ENCODE results near the gene IGF2BP3.
"Not testable (repeated sequence)": the region's sequence is repeated elsewhere in the genome, so short reads cannot be mapped to it uniquely, and the experiment has no call there.

Gene IGF2BP3

GRCh38 chr7:23410446-23411183 is 59.7 kb downstream of the IGF2BP3 start:
- no peaks in the 10 kb centered on the region for H3K4me1 ChIP-seq (ENCODE audit: control insufficient read depth in 5 of 5, insufficient read depth in 5 of 5, low read length in 5 of 5)
- H3K27ac ChIP-seq (ENCODE audit: low read depth, low read length) = no peak overlapping the region
- no peak overlapping the region for H3K4me3 ChIP-seq (ENCODE audit: low read depth in 1 of 5, low read length in 5 of 5)
- no peaks in the 10 kb centered on the region for H3K36me3 ChIP-seq (ENCODE audit: control insufficient read depth in 5 of 5, insufficient read depth in 5 of 5, low read length in 5 of 5)
- no peak overlapping the region for H3K9ac ChIP-seq (ENCODE audit: low read length in 5 of 5)
- no peaks in the 10 kb centered on the region for H3K27me3 ChIP-seq (ENCODE audit: control insufficient read depth in 5 of 5, insufficient read depth in 4 of 5, low read length in 5 of 5)
- no peaks in the 10 kb centered on the region for H3K9me3 ChIP-seq (ENCODE audit: control insufficient read depth in 5 of 5, low read length in 5 of 5)

GRCh38 chr7:23406564-23406963 is 63.7 kb downstream of the IGF2BP3 start:
- not testable (repeated sequence) for H3K27ac ChIP-seq (ENCODE audit: low read depth, low read length); H3K4me3 ChIP-seq (ENCODE audit: low read depth in 1 of 5, low read length in 5 of 5); H3K9me3 ChIP-seq (ENCODE audit: control insufficient read depth in 5 of 5, low read length in 5 of 5); H3K27me3 ChIP-seq (ENCODE audit: control insufficient read depth in 5 of 5, insufficient read depth in 4 of 5, low read length in 5 of 5); H3K36me3 ChIP-seq (ENCODE audit: control insufficient read depth in 5 of 5, insufficient read depth in 5 of 5, low read length in 5 of 5); H3K9ac ChIP-seq (ENCODE audit: low read length in 5 of 5); H3K4me1 ChIP-seq (ENCODE audit: control insufficient read depth in 5 of 5, insufficient read depth in 5 of 5, low read length in 5 of 5)

GRCh38 chr7:23405240-23405618 is 65.1 kb downstream of the IGF2BP3 start:
- Histone ChIP-seq H3K27me3 (ENCODE audit: control insufficient read depth in 5 of 5, insufficient read depth in 4 of 5, low read length in 5 of 5) (no peaks in the 10 kb centered on the region), H3K9me3 (ENCODE audit: control insufficient read depth in 5 of 5, low read length in 5 of 5) (no peaks in the 10 kb centered on the region), H3K4me1 (ENCODE audit: control insufficient read depth in 5 of 5, insufficient read depth in 5 of 5, low read length in 5 of 5) (no peaks in the 10 kb centered on the region), H3K36me3 (ENCODE audit: control insufficient read depth in 5 of 5, insufficient read depth in 5 of 5, low read length in 5 of 5) (no peaks in the 10 kb centered on the region), H3K27ac (ENCODE audit: low read depth, low read length) (no peak overlapping the region), H3K4me3 (ENCODE audit: low read depth in 1 of 5, low read length in 5 of 5) (no peak overlapping the region), H3K9ac (ENCODE audit: low read length in 5 of 5) (no peak overlapping the region)

- Histone ChIP-seq H3K27me3 (ENCODE audit: control insufficient read depth in 5 of 5, insufficient read depth in 4 of 5, low read length in 5 of 5) (no peaks in the 10 kb centered on the region), H3K27ac (ENCODE audit: low read depth, low read length) (no peak overlapping the region), H3K9ac (ENCODE audit: low read length in 5 of 5) (no peak overlapping the region), H3K4me1 (ENCODE audit: control insufficient read depth in 5 of 5, insufficient read depth in 5 of 5, low read length in 5 of 5) (no peaks in the 10 kb centered on the region), H3K9me3 (ENCODE audit: control insufficient read depth in 5 of 5, low read length in 5 of 5) (no peaks in the 10 kb centered on the region), H3K4me3 (ENCODE audit: low read depth in 1 of 5, low read length in 5 of 5) (no peak overlapping the region), H3K36me3 (ENCODE audit: control insufficient read depth in 5 of 5, insufficient read depth in 5 of 5, low read length in 5 of 5) (no peaks in the 10 kb centered on the region)
Measured at GRCh38 chr7:23404546-23405239, 65.6 kb downstream of the IGF2BP3 start.

GRCh38 chr7:23403970-23404369 is 66.3 kb downstream of the IGF2BP3 start:
- no peak overlapping the region for H3K27ac ChIP-seq (ENCODE audit: low read depth, low read length)
- H3K36me3 ChIP-seq (ENCODE audit: control insufficient read depth in 5 of 5, insufficient read depth in 5 of 5, low read length in 5 of 5) = no peaks in the 10 kb centered on the region
- no peak overlapping the region for H3K9ac ChIP-seq (ENCODE audit: low read length in 5 of 5)
- no peaks in the 10 kb centered on the region for H3K9me3 ChIP-seq (ENCODE audit: control insufficient read depth in 5 of 5, low read length in 5 of 5)
- H3K4me3 ChIP-seq (ENCODE audit: low read depth in 1 of 5, low read length in 5 of 5) = no peak overlapping the region
- H3K4me1 ChIP-seq (ENCODE audit: control insufficient read depth in 5 of 5, insufficient read depth in 5 of 5, low read length in 5 of 5) = no peaks in the 10 kb centered on the region
- no peaks in the 10 kb centered on the region for H3K27me3 ChIP-seq (ENCODE audit: control insufficient read depth in 5 of 5, insufficient read depth in 4 of 5, low read length in 5 of 5)

GRCh38 chr7:23398090-23398489 is 72.2 kb downstream of the IGF2BP3 start:
- not testable (repeated sequence) for H3K4me3 ChIP-seq (ENCODE audit: low read depth in 1 of 5, low read length in 5 of 5); H3K9ac ChIP-seq (ENCODE audit: low read length in 5 of 5); H3K9me3 ChIP-seq (ENCODE audit: control insufficient read depth in 5 of 5, low read length in 5 of 5); H3K36me3 ChIP-seq (ENCODE audit: control insufficient read depth in 5 of 5, insufficient read depth in 5 of 5, low read length in 5 of 5); H3K27me3 ChIP-seq (ENCODE audit: control insufficient read depth in 5 of 5, insufficient read depth in 4 of 5, low read length in 5 of 5); H3K27ac ChIP-seq (ENCODE audit: low read depth, low read length); H3K4me1 ChIP-seq (ENCODE audit: control insufficient read depth in 5 of 5, insufficient read depth in 5 of 5, low read length in 5 of 5)

GRCh38 chr7:23397241-23397640 is 73.0 kb downstream of the IGF2BP3 start:
- H3K36me3 ChIP-seq (ENCODE audit: control insufficient read depth in 5 of 5, insufficient read depth in 5 of 5, low read length in 5 of 5) = no peaks in the 10 kb centered on the region
- no peaks in the 10 kb centered on the region for H3K9me3 ChIP-seq (ENCODE audit: control insufficient read depth in 5 of 5, low read length in 5 of 5)
- H3K4me3 ChIP-seq (ENCODE audit: low read depth in 1 of 5, low read length in 5 of 5) = no peak overlapping the region
- no peak overlapping the region for H3K27ac ChIP-seq (ENCODE audit: low read depth, low read length)
- H3K9ac ChIP-seq (ENCODE audit: low read length in 5 of 5) = no peak overlapping the region
- no peaks in the 10 kb centered on the region for H3K27me3 ChIP-seq (ENCODE audit: control insufficient read depth in 5 of 5, insufficient read depth in 4 of 5, low read length in 5 of 5)
- H3K4me1 ChIP-seq (ENCODE audit: control insufficient read depth in 5 of 5, insufficient read depth in 5 of 5, low read length in 5 of 5) = no peaks in the 10 kb centered on the region

GRCh38 chr7:23396222-23397015 is 73.9 kb downstream of the IGF2BP3 start:
- H3K9ac ChIP-seq (ENCODE audit: low read length in 5 of 5) = no peak overlapping the region
- no peaks in the 10 kb centered on the region for H3K27me3 ChIP-seq (ENCODE audit: control insufficient read depth in 5 of 5, insufficient read depth in 4 of 5, low read length in 5 of 5)
- H3K4me1 ChIP-seq (ENCODE audit: control insufficient read depth in 5 of 5, insufficient read depth in 5 of 5, low read length in 5 of 5) = no peaks in the 10 kb centered on the region
- no peaks in the 10 kb centered on the region for H3K36me3 ChIP-seq (ENCODE audit: control insufficient read depth in 5 of 5, insufficient read depth in 5 of 5, low read length in 5 of 5)
- no peaks in the 10 kb centered on the region for H3K9me3 ChIP-seq (ENCODE audit: control insufficient read depth in 5 of 5, low read length in 5 of 5)
- H3K27ac ChIP-seq (ENCODE audit: low read depth, low read length) = no peak overlapping the region
- H3K4me3 ChIP-seq (ENCODE audit: low read depth in 1 of 5, low read length in 5 of 5) = no peak overlapping the region

GRCh38 chr7:23394488-23395171 is 75.7 kb downstream of the IGF2BP3 start:
- no peaks in the 10 kb centered on the region for H3K9me3 ChIP-seq (ENCODE audit: control insufficient read depth in 5 of 5, low read length in 5 of 5)
- H3K27ac ChIP-seq (ENCODE audit: low read depth, low read length) = no peak overlapping the region
- H3K4me3 ChIP-seq (ENCODE audit: low read depth in 1 of 5, low read length in 5 of 5) = no peak overlapping the region
- no peaks in the 10 kb centered on the region for H3K36me3 ChIP-seq (ENCODE audit: control insufficient read depth in 5 of 5, insufficient read depth in 5 of 5, low read length in 5 of 5)
- no peak overlapping the region for H3K9ac ChIP-seq (ENCODE audit: low read length in 5 of 5)
- H3K4me1 ChIP-seq (ENCODE audit: control insufficient read depth in 5 of 5, insufficient read depth in 5 of 5, low read length in 5 of 5) = no peaks in the 10 kb centered on the region
- H3K27me3 ChIP-seq (ENCODE audit: control insufficient read depth in 5 of 5, insufficient read depth in 4 of 5, low read length in 5 of 5) = no peaks in the 10 kb centered on the region

GRCh38 chr7:23393636-23394035 is 76.7 kb downstream of the IGF2BP3 start:
- H3K27ac ChIP-seq (ENCODE audit: low read depth, low read length) = no peak overlapping the region
- no peaks in the 10 kb centered on the region for H3K36me3 ChIP-seq (ENCODE audit: control insufficient read depth in 5 of 5, insufficient read depth in 5 of 5, low read length in 5 of 5)
- no peaks in the 10 kb centered on the region for H3K4me1 ChIP-seq (ENCODE audit: control insufficient read depth in 5 of 5, insufficient read depth in 5 of 5, low read length in 5 of 5)

More at GRCh38 chr7:23393636-23394035, 76.7 kb downstream of the IGF2BP3 start:
- no peak overlapping the region for H3K9ac ChIP-seq (ENCODE audit: low read length in 5 of 5)
- no peaks in the 10 kb centered on the region for H3K9me3 ChIP-seq (ENCODE audit: control insufficient read depth in 5 of 5, low read length in 5 of 5)
- no peak overlapping the region for H3K4me3 ChIP-seq (ENCODE audit: low read depth in 1 of 5, low read length in 5 of 5)
- H3K27me3 ChIP-seq (ENCODE audit: control insufficient read depth in 5 of 5, insufficient read depth in 4 of 5, low read length in 5 of 5) = no peaks in the 10 kb centered on the region

Data from subcutaneous abdominal adipose tissue (tissue), 5 donors.